Psoas muscle (tissue), 8 donors: Measurements from ENCODE around the gene OR14J1. TPM values are rescaled to one million over a fixed set of nuclear protein-coding genes. Genes with fewer than 3 reads are reported as not detected.

Source experiments
- ATAC-seq, 4 donors: fragments of 200-7000 bp; cut with Tn5 transposase; one replicate each; pipeline ENCODE4 v1.9.1; 2020; ENCODE audit warnings: moderate library complexity in 3 of 4, mild to moderate bottlenecking in 2 of 4
- DNase-seq, 2 donors: peaks; one replicate each; pipeline ENCODE4 v3.0.0-alpha.2; 2020
- H3K27ac ChIP-seq: fragments of 200-600 bp; one replicate; pipeline ENCODE4 v1.8.0; 2022
- H3K27me3 ChIP-seq, 3 donors: fragments of 200-600 bp in 1 of 3; one replicate each; pipeline versions ENCODE4 v1.6.1 to v1.8.0; 2013 to 2022; ENCODE audit warnings: low read length in 2 of 3, mild to moderate bottlenecking in 2 of 3, moderate library complexity in 1 of 3; ENCODE audit not compliant: insufficient read depth in 3 of 3
- H3K36me3 ChIP-seq, 2 donors: fragments of 200-600 bp in 1 of 2; one replicate each; pipeline versions ENCODE4 v1.6.1 to v1.8.0; 2013 to 2022; ENCODE audit warnings: low read depth in 1 of 2, mild to moderate bottlenecking in 1 of 2, moderate library complexity in 1 of 2; ENCODE audit not compliant: insufficient read depth in 1 of 2
- H3K4me1 ChIP-seq: fragments of 200-600 bp; one replicate; pipeline ENCODE4 v1.8.0; 2022
- H3K4me3 ChIP-seq: fragments of 200-600 bp; one replicate; pipeline ENCODE4 v1.8.0; 2022; ENCODE audit warnings: mild to moderate bottlenecking
- H3K9me3 ChIP-seq: fragments of 200-600 bp; one replicate; pipeline ENCODE4 v1.8.0; 2022
- WGBS, 3 donors: extraction: QIAGEN DNeasy Blood & Tissue Kit; methylation state at CpG; one replicate each; pipeline versions ENCODE4 v1.1.6 to v1.1.7; 2013; 5-methylcytosine and 5-hydroxymethylcytosine counted together
- intact Hi-C, 2 donors: fragments of 100-400 bp; cut with DNase I; formaldehyde crosslinking; loops; one replicate each; pipeline versions ENCODE4 v1.11.0 to v1.14.2; 2022
- long read RNA-seq, 2 donors: library from polyadenylated mRNA; unstranded; transcript quantifications; one replicate each; pipeline ENCODE4 v2.0.0, GENCODE V29; 2021
- polyA plus RNA-seq, 3 donors: library from polyadenylated mRNA; stranded (reverse); fragments of 200-250 nt; gene quantifications; one replicate each; pipeline ENCODE4 v1.2.3, GENCODE V29; 2013
- total RNA-seq, 4 donors: library from RNA; stranded (reverse); fragmentation: NEBNext Ultra II Directional in 2 of 4; extraction: Animal tissue kit (Norgen Biotek cat#: 25700) in 2 of 4; gene quantifications; one replicate each; pipeline versions ENCODE4 v1.2.1 to v1.2.4, GENCODE V29; 2021 to 2023
- TF ChIP-seq, protein P1 (sequence below): fragments of 200-600 bp; IDR thresholded peaks from one replicate; pipeline ENCODE4 v1.8.0; 2022; ENCODE audit warnings: antibody characterized with exemption
- donor health status: healthy with polysubstance abuse.
- donor health status: DM: no; HTN: no; CAD: no; lungs with moderate emphysema.
- donor health status: Bipolar disorder and iron deficiency.
- donor health status: healthy.
- donor health status: DM: yes; HTN: yes; CAD: no.
- donor health status: DM: no; HTN: no; CAD: no.
- donor health status: DM: no; HTN: no; CAD: no.
- donor health status: DM: yes; HTN: yes; CAD: no.

The OR14J1 gene, protein sequence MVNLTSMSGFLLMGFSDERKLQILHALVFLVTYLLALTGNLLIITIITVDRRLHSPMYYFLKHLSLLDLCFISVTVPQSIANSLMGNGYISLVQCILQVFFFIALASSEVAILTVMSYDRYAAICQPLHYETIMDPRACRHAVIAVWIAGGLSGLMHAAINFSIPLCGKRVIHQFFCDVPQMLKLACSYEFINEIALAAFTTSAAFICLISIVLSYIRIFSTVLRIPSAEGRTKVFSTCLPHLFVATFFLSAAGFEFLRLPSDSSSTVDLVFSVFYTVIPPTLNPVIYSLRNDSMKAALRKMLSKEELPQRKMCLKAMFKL
- total RNA-seq (not detected), polyA plus RNA-seq (not detected)
- long read RNA-seq, donor 1 = 0 reads
- long read RNA-seq, donor 2 = 0 reads

DNA sequence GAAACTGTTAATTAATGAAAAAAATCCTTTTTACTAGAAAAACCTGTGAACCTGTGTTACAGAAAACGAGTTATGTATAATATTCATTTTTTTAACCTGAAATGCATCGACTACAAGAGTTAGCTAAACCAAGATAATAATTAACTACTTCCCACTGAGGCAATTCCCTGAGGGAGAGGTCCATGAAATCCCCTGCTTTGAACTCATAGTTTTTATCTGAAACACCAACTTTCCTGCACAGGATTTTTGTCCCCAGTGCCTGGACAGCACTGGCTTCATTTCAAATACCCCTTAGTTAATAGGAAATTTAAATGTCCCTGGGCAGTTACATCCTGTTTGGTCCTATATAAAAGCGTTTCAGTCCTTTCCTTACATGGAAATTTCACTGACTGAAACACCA lies at the start of gene OR14J1:
Gene OR14J1 (plus strand): TSS at position 386 of the 400 bp plus-strand sequence. CDS start 4,989 bp downstream, outside the sequence.
- Histone ChIP-seq H3K4me3 (no peak within 1 kb of the TSS), H3K27me3 (no peaks in the 10 kb centered on the region), H3K9me3 (no peaks in the 10 kb centered on the region), H3K36me3 (no peaks in the 10 kb centered on the region), H3K27ac (no peak within 1 kb of the TSS), H3K4me1 (no peaks in the 10 kb centered on the region)
- ATAC-seq (no peak), DNase-seq (no peak)
- TF ChIP-seq, protein P1, sequence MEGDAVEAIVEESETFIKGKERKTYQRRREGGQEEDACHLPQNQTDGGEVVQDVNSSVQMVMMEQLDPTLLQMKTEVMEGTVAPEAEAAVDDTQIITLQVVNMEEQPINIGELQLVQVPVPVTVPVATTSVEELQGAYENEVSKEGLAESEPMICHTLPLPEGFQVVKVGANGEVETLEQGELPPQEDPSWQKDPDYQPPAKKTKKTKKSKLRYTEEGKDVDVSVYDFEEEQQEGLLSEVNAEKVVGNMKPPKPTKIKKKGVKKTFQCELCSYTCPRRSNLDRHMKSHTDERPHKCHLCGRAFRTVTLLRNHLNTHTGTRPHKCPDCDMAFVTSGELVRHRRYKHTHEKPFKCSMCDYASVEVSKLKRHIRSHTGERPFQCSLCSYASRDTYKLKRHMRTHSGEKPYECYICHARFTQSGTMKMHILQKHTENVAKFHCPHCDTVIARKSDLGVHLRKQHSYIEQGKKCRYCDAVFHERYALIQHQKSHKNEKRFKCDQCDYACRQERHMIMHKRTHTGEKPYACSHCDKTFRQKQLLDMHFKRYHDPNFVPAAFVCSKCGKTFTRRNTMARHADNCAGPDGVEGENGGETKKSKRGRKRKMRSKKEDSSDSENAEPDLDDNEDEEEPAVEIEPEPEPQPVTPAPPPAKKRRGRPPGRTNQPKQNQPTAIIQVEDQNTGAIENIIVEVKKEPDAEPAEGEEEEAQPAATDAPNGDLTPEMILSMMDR = no peak
- intact Hi-C loops = no loop called here
- WGBS, 3 donors = 53 to 69% (median 54%) methylated on average over 3 of the region's 3 CpGs

- 85 to 90% (median 86%) methylated on average over 9 of the region's 9 CpGs for WGBS, 3 donors
- Histone ChIP-seq H3K4me3 (no peak overlapping the region), H3K27me3 (no peaks in the 10 kb centered on the region), H3K27ac (no peak overlapping the region), H3K4me1 (no peaks in the 10 kb centered on the region), H3K36me3 (no peaks in the 10 kb centered on the region), H3K9me3 (no peaks in the 10 kb centered on the region)
- no peak for ATAC-seq
- intact Hi-C loops = no loop called here
- no peak for DNase-seq
- TF ChIP-seq, protein P1 = no peak
Measured at GRCh38 chr6:29251736-29252135, 49.8 kb upstream of the OR14J1 start.

GRCh38 chr6:29255530-29255929 lies 46.0 kb upstream of the OR14J1 start:
- Histone ChIP-seq H3K4me1 (no peaks in the 10 kb centered on the region), H3K9me3 (no peaks in the 10 kb centered on the region), H3K4me3 (no peak overlapping the region), H3K36me3 (no peaks in the 10 kb centered on the region), H3K27ac (no peak overlapping the region), H3K27me3 (no peaks in the 10 kb centered on the region)
- WGBS, 3 donors = 82 to 90% (median 83%) methylated on average over 2 of the region's 2 CpGs
- TF ChIP-seq, protein P1 = no peak
- DNase-seq = no peak
- intact Hi-C loops = no loop called here
- ATAC-seq = no peak

DNA sequence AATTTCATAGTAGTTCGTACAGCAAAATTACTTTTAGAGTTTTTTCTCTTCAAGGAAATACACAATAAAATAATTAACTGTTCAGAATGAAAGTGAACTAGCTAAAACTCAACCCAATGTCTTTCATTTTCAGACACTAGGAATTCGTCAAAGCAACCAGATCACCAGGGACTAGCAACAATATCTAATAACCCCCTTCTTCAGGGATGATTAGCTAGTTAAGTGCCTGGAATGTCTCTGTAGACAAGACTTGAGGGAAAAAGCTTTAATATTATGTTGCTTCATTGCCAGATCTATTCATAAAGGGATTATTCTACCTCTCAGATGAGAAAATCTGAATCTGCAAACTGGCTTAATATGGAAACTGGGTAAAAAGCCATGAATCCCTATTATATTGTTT lies 41.8 kb upstream of the OR14J1 start:
- DNase-seq (no peak), ATAC-seq (no peak)
- 40 to 62% (median 52%) methylated on average over 2 of the region's 2 CpGs for WGBS, 3 donors
- no peak overlapping the region for H3K27ac ChIP-seq
- H3K9me3 ChIP-seq = no peaks in the 10 kb centered on the region
- no peaks in the 10 kb centered on the region for H3K27me3 ChIP-seq
- H3K36me3 ChIP-seq = no peaks in the 10 kb centered on the region
- intact Hi-C loops = no loop called here
- TF ChIP-seq, protein P1 = no peak
- no peaks in the 10 kb centered on the region for H3K4me1 ChIP-seq
- H3K4me3 ChIP-seq = no peak overlapping the region

GRCh38 chr6:29263001-29263400 lies 38.5 kb upstream of the OR14J1 start:
- H3K27me3 ChIP-seq = no peaks in the 10 kb centered on the region
- H3K36me3 ChIP-seq = no peaks in the 10 kb centered on the region
- DNase-seq (no peak), ATAC-seq (no peak)
- no peak overlapping the region for H3K27ac ChIP-seq
- 48 to 70% (median 65%) methylated on average over 3 of the region's 3 CpGs for WGBS, 3 donors
- H3K4me1 ChIP-seq = no peaks in the 10 kb centered on the region
- TF ChIP-seq, protein P1 = no peak
- peaks cover 3% of the 10 kb centered on the region for H3K9me3 ChIP-seq
- intact Hi-C loops = no loop called here
- H3K4me3 ChIP-seq = no peak overlapping the region
